ENCODE data around the gene EYS.

The EYS gene

DNA sequence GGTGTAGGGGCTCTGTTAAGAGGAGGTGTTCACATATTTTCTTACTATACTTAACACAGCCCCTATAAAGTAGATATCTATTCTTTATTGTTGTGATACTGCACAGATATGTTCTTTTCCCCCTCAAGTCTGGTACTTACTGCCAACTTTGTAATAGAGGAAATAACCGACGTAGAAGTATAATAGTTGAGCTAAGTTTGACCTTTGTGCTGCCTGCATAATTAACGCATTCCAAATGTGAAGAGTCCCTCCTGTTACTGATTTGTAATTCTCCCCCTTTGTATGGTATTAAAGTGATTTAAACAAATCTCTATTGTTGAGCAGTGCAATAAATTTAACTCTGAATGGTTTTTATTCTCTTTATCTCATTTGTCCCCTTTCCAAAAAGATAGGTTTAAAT is 2032.4 kb downstream of the EYS start:
- DNase-seq (ENCODE audit: low read depth): no peak
- TF ChIP-seq POLR2A (IDR thresholded peaks at IDR 0.05; ENCODE audit: extremely low read depth, insufficient read length) (no peak), MAX (IDR thresholded peaks at IDR 0.05; ENCODE audit: low read depth, low read length) (no peak), MYC (IDR thresholded peaks at IDR 0.05; ENCODE audit: low read depth, low read length) (no peak)
- TF ChIP-seq, protein P1, sequence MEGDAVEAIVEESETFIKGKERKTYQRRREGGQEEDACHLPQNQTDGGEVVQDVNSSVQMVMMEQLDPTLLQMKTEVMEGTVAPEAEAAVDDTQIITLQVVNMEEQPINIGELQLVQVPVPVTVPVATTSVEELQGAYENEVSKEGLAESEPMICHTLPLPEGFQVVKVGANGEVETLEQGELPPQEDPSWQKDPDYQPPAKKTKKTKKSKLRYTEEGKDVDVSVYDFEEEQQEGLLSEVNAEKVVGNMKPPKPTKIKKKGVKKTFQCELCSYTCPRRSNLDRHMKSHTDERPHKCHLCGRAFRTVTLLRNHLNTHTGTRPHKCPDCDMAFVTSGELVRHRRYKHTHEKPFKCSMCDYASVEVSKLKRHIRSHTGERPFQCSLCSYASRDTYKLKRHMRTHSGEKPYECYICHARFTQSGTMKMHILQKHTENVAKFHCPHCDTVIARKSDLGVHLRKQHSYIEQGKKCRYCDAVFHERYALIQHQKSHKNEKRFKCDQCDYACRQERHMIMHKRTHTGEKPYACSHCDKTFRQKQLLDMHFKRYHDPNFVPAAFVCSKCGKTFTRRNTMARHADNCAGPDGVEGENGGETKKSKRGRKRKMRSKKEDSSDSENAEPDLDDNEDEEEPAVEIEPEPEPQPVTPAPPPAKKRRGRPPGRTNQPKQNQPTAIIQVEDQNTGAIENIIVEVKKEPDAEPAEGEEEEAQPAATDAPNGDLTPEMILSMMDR (IDR thresholded peaks at IDR 0.05; ENCODE audit: low read depth, low read length): no peak
- H3K4me3 ChIP-seq (ENCODE audit: low read depth, low read length): no peak overlapping the region

GRCh38 chr6:63673692-63674091 is 2033.3 kb downstream of the EYS start:
- no peak for TF ChIP-seq MAX (IDR thresholded peaks at IDR 0.05; ENCODE audit: low read depth, low read length)
- TF ChIP-seq MYC (IDR thresholded peaks at IDR 0.05; ENCODE audit: low read depth, low read length): no peak
- TF ChIP-seq POLR2A (IDR thresholded peaks at IDR 0.05; ENCODE audit: extremely low read depth, insufficient read length): no peak
- TF ChIP-seq, protein P1 (IDR thresholded peaks at IDR 0.05; ENCODE audit: low read depth, low read length): no peak
- DNase-seq (ENCODE audit: low read depth): no peak
- H3K4me3 ChIP-seq (ENCODE audit: low read depth, low read length): no peak overlapping the region

GRCh38 chr6:63672582-63673129 is 2034.4 kb downstream of the EYS start:
- TF ChIP-seq MAX (IDR thresholded peaks at IDR 0.05; ENCODE audit: low read depth, low read length): no peak
- H3K4me3 ChIP-seq (ENCODE audit: low read depth, low read length): no peak overlapping the region
- DNase-seq (ENCODE audit: low read depth): peak; percentile 12

GRCh38 chr6:63671098-63671754 is 2035.8 kb downstream of the EYS start:
- H3K4me3 ChIP-seq (ENCODE audit: low read depth, low read length): no peak overlapping the region
- no peak for TF ChIP-seq MAX (IDR thresholded peaks at IDR 0.05; ENCODE audit: low read depth, low read length)
- TF ChIP-seq MYC (IDR thresholded peaks at IDR 0.05; ENCODE audit: low read depth, low read length): no peak
- TF ChIP-seq, protein P1 (IDR thresholded peaks at IDR 0.05; ENCODE audit: low read depth, low read length): no peak
- TF ChIP-seq POLR2A (IDR thresholded peaks at IDR 0.05; ENCODE audit: extremely low read depth, insufficient read length): no peak
- DNase-seq (ENCODE audit: low read depth): no peak
